PC-9 (cell line): ENCODE measurements around the gene TSSK1B. TPM values are rescaled to one million over a fixed set of nuclear protein-coding genes. Genes with fewer than 3 reads are reported as not detected.

ENCODE experiments used
- BruUV-seq: library from RNA; stranded (reverse); fragments of 400-500 nt; replicated peaks from 2 replicates; lab custom pipeline; 2021; lab: Mats Ljungman, UMichigan
- CTCF ChIA-PET: fragments of 300-600 bp; sonication (Branson Sonifier 250); formaldehyde crosslinking; loops from one replicate; lab custom pipeline; 2022; ENCODE audit warnings: antibody characterized with exemption; lab: Charles Lee
- POLR2A ChIA-PET: fragments of 300-600 bp; sonication (Branson Sonifier 250); formaldehyde crosslinking; loops from one replicate; lab custom pipeline; 2022; ENCODE audit warnings: antibody characterized with exemption; ENCODE audit not compliant: unreplicated experiment; lab: Charles Lee
- DNase-seq, 2 experiments: peaks; one replicate each; pipeline versions ENCODE4 v3.0.0 to v3.0.0-alpha.2; 2015 to 2022; ENCODE audit warnings: mixed read lengths in 1 of 2
- H2AFZ ChIP-seq: fragments of 200-600 bp; sonication (generic); 2 replicates; pipeline ENCODE4 v1.8.1; 2017; ENCODE audit warnings: antibody characterized with exemption
- H3F3A ChIP-seq: fragments of 200-600 bp; sonication (generic); 2 replicates; pipeline ENCODE4 v1.8.1; 2017; ENCODE audit warnings: antibody characterized with exemption, mild to moderate bottlenecking, low read depth; ENCODE audit not compliant: insufficient read depth
- H3K27ac ChIP-seq: fragments of 200-600 bp; sonication (generic); 2 replicates; pipeline ENCODE4 v1.6.1; 2016; ENCODE audit warnings: mixed run types
- H3K27me3 ChIP-seq: fragments of 200-600 bp; sonication (generic); 2 replicates; pipeline ENCODE4 v1.6.1; 2016; ENCODE audit warnings: low read depth, mixed run types; ENCODE audit not compliant: insufficient read depth
- H3K36me3 ChIP-seq: fragments of 200-600 bp; sonication (generic); 2 replicates; pipeline ENCODE4 v1.6.1; 2016; ENCODE audit warnings: low read depth, mixed run types
- H3K4me1 ChIP-seq: fragments of 200-600 bp; sonication (generic); replicated peaks from 2 replicates; pipeline ENCODE4 v1.6.1; 2016; ENCODE audit warnings: mixed run types; ENCODE audit not compliant: insufficient read depth
- H3K4me2 ChIP-seq: fragments of 200-600 bp; sonication (generic); 2 replicates; pipeline ENCODE4 v1.6.1; 2017; ENCODE audit warnings: mixed run types
- H3K4me3 ChIP-seq: fragments of 200-600 bp; sonication (generic); 2 replicates; pipeline ENCODE4 v1.6.1; 2016; ENCODE audit warnings: mixed run types
- H3K79me2 ChIP-seq: fragments of 200-600 bp; sonication (generic); 2 replicates; pipeline ENCODE4 v1.6.1; 2017; ENCODE audit warnings: low read depth, mixed run types
- H3K9me2 ChIP-seq: fragments of 200-600 bp; sonication (generic); 2 replicates; pipeline ENCODE4 v1.8.1; 2017; ENCODE audit warnings: mild to moderate bottlenecking; ENCODE audit not compliant: insufficient read depth
- H3K9me3 ChIP-seq: fragments of 200-600 bp; sonication (generic); 2 replicates; pipeline ENCODE4 v1.8.1; 2016; ENCODE audit warnings: low read depth; ENCODE audit not compliant: insufficient read depth
- H4K20me1 ChIP-seq: fragments of 200-600 bp; sonication (generic); 2 replicates; pipeline ENCODE4 v1.8.1; 2017; ENCODE audit not compliant: insufficient read depth
- EZH2 ChIP-seq: fragments of 200-600 bp; sonication (generic); IDR thresholded peaks from 2 replicates; pipeline ENCODE4 v1.8.0; 2017; ENCODE audit warnings: antibody characterized with exemption, low read depth
- intact Hi-C: fragments of 100-400 bp; cut with micrococcal nuclease; formaldehyde crosslinking; loops from one replicate; pipeline ENCODE4 v1.10.0; 2022; ENCODE audit not compliant: unreplicated experiment
- total RNA-seq: library from RNA; stranded (reverse); gene quantifications from 2 replicates; pipeline ENCODE4 v1.2.3, GENCODE V29; 2021
- TF ChIP-seq, protein P1 (sequence below): fragments of 200-600 bp; sonication (generic); conservative IDR thresholded peaks from 2 replicates; pipeline ENCODE4 v1.6.1; 2017; ENCODE audit warnings: mixed run types, antibody characterized with exemption, mild to moderate bottlenecking, moderate library complexity

TSSK1B gene
- total RNA-seq, 1 experiment from 2014 or later = not detected

DNA sequence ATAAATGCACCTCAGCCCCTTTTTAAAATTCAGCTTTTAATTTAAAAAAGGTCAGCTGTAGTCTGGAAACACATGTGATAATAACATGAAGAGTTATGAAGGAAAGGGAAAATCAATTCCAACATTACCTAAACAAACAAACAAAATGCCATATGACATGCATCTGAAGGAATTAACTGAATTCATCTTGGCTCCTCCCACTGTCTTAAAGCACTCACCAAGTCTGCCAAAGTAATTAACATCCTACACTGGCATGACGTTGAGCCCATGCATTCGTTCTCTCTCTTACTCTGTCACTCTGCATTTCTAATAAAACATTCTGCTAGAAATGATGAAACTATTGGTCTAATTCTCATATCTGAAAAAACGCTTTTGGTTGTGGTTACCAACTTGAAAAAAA is 37.7 kb downstream of the TSSK1B start:
- intact Hi-C loops = no loop called here
- TF ChIP-seq, protein P1, sequence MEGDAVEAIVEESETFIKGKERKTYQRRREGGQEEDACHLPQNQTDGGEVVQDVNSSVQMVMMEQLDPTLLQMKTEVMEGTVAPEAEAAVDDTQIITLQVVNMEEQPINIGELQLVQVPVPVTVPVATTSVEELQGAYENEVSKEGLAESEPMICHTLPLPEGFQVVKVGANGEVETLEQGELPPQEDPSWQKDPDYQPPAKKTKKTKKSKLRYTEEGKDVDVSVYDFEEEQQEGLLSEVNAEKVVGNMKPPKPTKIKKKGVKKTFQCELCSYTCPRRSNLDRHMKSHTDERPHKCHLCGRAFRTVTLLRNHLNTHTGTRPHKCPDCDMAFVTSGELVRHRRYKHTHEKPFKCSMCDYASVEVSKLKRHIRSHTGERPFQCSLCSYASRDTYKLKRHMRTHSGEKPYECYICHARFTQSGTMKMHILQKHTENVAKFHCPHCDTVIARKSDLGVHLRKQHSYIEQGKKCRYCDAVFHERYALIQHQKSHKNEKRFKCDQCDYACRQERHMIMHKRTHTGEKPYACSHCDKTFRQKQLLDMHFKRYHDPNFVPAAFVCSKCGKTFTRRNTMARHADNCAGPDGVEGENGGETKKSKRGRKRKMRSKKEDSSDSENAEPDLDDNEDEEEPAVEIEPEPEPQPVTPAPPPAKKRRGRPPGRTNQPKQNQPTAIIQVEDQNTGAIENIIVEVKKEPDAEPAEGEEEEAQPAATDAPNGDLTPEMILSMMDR = no peak
- TF ChIP-seq EZH2 = no peak

DNA sequence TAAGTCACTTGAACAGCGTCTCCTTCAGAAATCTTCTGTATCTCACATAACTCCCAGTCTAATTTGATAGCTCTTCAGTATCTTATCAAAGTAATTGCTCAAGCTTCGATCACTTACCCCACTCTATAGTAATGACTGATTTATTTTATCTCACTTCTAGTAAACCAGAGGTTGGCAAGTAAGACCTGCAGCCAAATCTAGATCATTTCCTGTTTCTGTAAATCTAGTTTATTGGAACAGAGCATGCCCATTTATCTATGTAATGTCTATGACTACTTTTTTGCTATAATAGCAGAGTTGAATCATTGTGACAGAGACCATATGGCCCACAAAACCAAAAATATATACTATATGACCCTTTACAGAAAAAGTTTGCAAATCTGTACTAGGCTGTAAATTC is 40.1 kb downstream of the TSSK1B start:
- TF ChIP-seq EZH2 = no peak
- TF ChIP-seq, protein P1 = no peak
- Histone ChIP-seq H3K4me2 (no peak overlapping the region), H3K4me1 (no peaks in the 10 kb centered on the region), H3K9me3 (no peaks in the 10 kb centered on the region), H3K79me2 (no peaks in the 10 kb centered on the region), H4K20me1 (no peaks in the 10 kb centered on the region), H2AFZ (no peak overlapping the region), H3K27ac (no peak overlapping the region), H3K9me2 (no peaks in the 10 kb centered on the region), H3K27me3 (no peaks in the 10 kb centered on the region), H3F3A (no peaks in the 10 kb centered on the region), H3K4me3 (no peak overlapping the region), H3K36me3 (no peaks in the 10 kb centered on the region)
- ChIA-PET CTCF (no interaction called here), POLR2A (interaction anchor here (0.7 kb wide), 1 partner anchor 168 kb away, joined by 9 read pairs; no protein-coding TSS in a partner anchor)
- intact Hi-C loops = no loop called here
- BruUV-seq = no TSS peak
- no peak for DNase-seq

More for the DNA sequence above, 37.7 kb downstream of the TSSK1B start:
- H3K27ac ChIP-seq = no peak overlapping the region
- ChIA-PET CTCF (no interaction called here), POLR2A (no interaction called here)
- H3K79me2 ChIP-seq = no peaks in the 10 kb centered on the region
- H3K36me3 ChIP-seq = no peaks in the 10 kb centered on the region
- no peak overlapping the region for H2AFZ ChIP-seq
- no peaks in the 10 kb centered on the region for H3F3A ChIP-seq
- H3K4me2 ChIP-seq = no peak overlapping the region
- no peaks in the 10 kb centered on the region for H3K9me2 ChIP-seq
- H3K27me3 ChIP-seq = no peaks in the 10 kb centered on the region
- no peak for DNase-seq
- no TSS peak for BruUV-seq
- no peaks in the 10 kb centered on the region for H3K4me1 ChIP-seq
- no peaks in the 10 kb centered on the region for H4K20me1 ChIP-seq
- H3K4me3 ChIP-seq = no peak overlapping the region
- no peaks in the 10 kb centered on the region for H3K9me3 ChIP-seq

DNA sequence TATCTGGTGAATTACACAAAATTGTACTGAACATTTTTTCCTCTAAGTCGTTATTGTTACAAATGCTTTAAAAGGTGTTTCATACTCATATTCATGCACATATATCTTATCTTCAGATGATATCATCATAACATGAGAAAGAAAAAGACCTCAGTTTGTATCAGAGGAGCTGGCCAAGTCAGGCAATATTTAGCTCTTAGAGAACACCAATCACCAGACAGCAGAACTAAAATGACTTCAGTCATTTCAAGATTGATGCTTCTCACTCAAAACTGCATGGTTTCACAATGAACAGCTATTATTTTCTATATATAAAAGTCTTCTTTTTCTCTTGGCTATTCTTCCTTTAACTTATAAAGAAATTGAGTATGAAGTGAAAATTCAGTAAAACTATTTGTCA is 44.6 kb downstream of the TSSK1B start:
- Histone ChIP-seq H3F3A (no peaks in the 10 kb centered on the region), H3K27me3 (no peaks in the 10 kb centered on the region), H3K4me3 (no peak overlapping the region), H3K9me2 (no peaks in the 10 kb centered on the region), H3K4me2 (no peak overlapping the region), H3K36me3 (no peaks in the 10 kb centered on the region), H4K20me1 (no peaks in the 10 kb centered on the region), H3K27ac (no peak overlapping the region), H3K79me2 (no peaks in the 10 kb centered on the region), H3K4me1 (no peaks in the 10 kb centered on the region), H3K9me3 (no peaks in the 10 kb centered on the region), H2AFZ (no peak overlapping the region)
- ChIA-PET POLR2A (interaction anchor here (0.6 kb wide), 1 partner anchor 288 kb away, joined by 4 read pairs; no protein-coding TSS in a partner anchor), CTCF (no interaction called here)
- TF ChIP-seq EZH2 = no peak
- TF ChIP-seq, protein P1 = no peak
- intact Hi-C loops = no loop called here
- no TSS peak for BruUV-seq
- no peak for DNase-seq
